MM.1S (cell line): ENCODE data around the gene CASP7.
"Not testable (repeated sequence)": the region's sequence is repeated elsewhere in the genome, so short reads cannot be mapped to it uniquely, and the experiment has no call there.

Source experiments
- DNase-seq: peaks from one replicate; pipeline ENCODE4 v3.0.0-alpha.2; 2015
- H2AFZ ChIP-seq: fragments of 300-600 bp; sonication (generic); 2 replicates; pipeline ENCODE4 v1.6.0; 2016; ENCODE audit warnings: antibody characterized with exemption, low read length
- H3F3A ChIP-seq: fragments of 300-600 bp; sonication (generic); 2 replicates; pipeline ENCODE4 v1.6.1; 2016; ENCODE audit warnings: mild to moderate bottlenecking, antibody characterized with exemption, low read length, moderate library complexity, mixed read lengths; ENCODE audit not compliant: insufficient read depth
- H3K27ac ChIP-seq: fragments of 300-600 bp; sonication (generic); 2 replicates; pipeline ENCODE4 v1.5.1; 2016; ENCODE audit warnings: mild to moderate bottlenecking, low read length
- H3K27me3 ChIP-seq: fragments of 300-600 bp; sonication (generic); replicated peaks from 2 replicates; pipeline ENCODE4 v1.6.0; 2016; ENCODE audit warnings: low read length; ENCODE audit not compliant: insufficient read depth
- H3K36me3 ChIP-seq: fragments of 300-600 bp; sonication (generic); replicated peaks from 2 replicates; pipeline ENCODE4 v1.6.1; 2016; ENCODE audit warnings: mild to moderate bottlenecking, low read length, mixed read lengths; ENCODE audit not compliant: insufficient read depth
- H3K4me1 ChIP-seq: fragments of 300-600 bp; sonication (generic); 2 replicates; pipeline ENCODE4 v1.6.1; 2016; ENCODE audit warnings: low read length, mixed read lengths
- H3K4me2 ChIP-seq: fragments of 300-600 bp; sonication (generic); 2 replicates; pipeline ENCODE4 v1.6.0; 2016; ENCODE audit warnings: low read depth, low read length
- H3K4me3 ChIP-seq: fragments of 300-600 bp; sonication (generic); 2 replicates; pipeline ENCODE4 v1.5.1; 2016; ENCODE audit warnings: low read length, mixed read lengths
- H3K79me2 ChIP-seq: fragments of 300-600 bp; sonication (generic); 2 replicates; pipeline ENCODE4 v1.6.1; 2016; ENCODE audit warnings: mixed run types, low read length, mixed read lengths
- H3K9ac ChIP-seq: fragments of 300-600 bp; sonication (generic); 2 replicates; pipeline ENCODE4 v1.6.1; 2016; ENCODE audit warnings: low read length, mixed read lengths
- H3K9me2 ChIP-seq: fragments of 300-600 bp; sonication (generic); replicated peaks from 2 replicates; pipeline ENCODE4 v1.6.1; 2016; ENCODE audit warnings: mild to moderate bottlenecking, low read length, mixed read lengths; ENCODE audit not compliant: insufficient read depth
- H3K9me3 ChIP-seq: fragments of 300-600 bp; sonication (generic); replicated peaks from 2 replicates; pipeline ENCODE4 v1.6.1; 2016; ENCODE audit warnings: mild to moderate bottlenecking, low read length, mixed read lengths; ENCODE audit not compliant: insufficient read depth
- H4K20me1 ChIP-seq: fragments of 300-600 bp; sonication (generic); 2 replicates; pipeline ENCODE4 v1.6.1; 2016; ENCODE audit warnings: mild to moderate bottlenecking, low read length, moderate library complexity, mixed read lengths; ENCODE audit not compliant: insufficient read depth
- EZH2 ChIP-seq: fragments of 300-600 bp; sonication (generic); optimal IDR thresholded peaks from 2 replicates; pipeline ENCODE3; 2017; ENCODE audit warnings: low read depth, mild to moderate bottlenecking, antibody characterized with exemption, low read length, mixed read lengths
- EZH2phosphoT487 ChIP-seq: fragments of 300-600 bp; sonication (generic); IDR thresholded peaks from 2 replicates; pipeline ENCODE4 v1.6.1; 2018; ENCODE audit warnings: antibody characterized with exemption, low read length
- TF ChIP-seq, protein P1 (sequence below): fragments of 300-600 bp; sonication (generic); IDR thresholded peaks from 2 replicates; pipeline ENCODE4 v1.5.1; 2016; ENCODE audit warnings: antibody characterized with exemption, low read length, mixed read lengths

The CASP7 gene

DNA sequence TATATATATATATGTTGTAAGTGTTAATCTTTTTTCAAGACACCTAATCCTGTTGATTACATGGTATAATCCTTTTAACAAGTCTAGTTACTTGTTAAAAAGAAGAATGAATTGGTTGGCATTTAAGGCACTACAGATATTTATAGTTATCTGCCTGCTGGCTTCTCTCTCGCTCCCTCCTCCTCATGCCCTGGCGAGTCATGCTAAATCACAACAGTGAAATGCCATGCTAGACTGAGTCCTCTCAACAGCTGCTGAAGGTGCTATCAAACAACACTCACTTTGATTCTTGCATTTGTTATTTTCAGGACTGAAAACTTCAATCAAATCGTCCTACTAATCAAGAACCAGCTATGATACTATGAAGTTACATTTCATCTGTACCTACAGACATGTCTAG lies 31.2 kb upstream of the CASP7 start:
- no peaks in the 10 kb centered on the region for H3K36me3 ChIP-seq

DNA sequence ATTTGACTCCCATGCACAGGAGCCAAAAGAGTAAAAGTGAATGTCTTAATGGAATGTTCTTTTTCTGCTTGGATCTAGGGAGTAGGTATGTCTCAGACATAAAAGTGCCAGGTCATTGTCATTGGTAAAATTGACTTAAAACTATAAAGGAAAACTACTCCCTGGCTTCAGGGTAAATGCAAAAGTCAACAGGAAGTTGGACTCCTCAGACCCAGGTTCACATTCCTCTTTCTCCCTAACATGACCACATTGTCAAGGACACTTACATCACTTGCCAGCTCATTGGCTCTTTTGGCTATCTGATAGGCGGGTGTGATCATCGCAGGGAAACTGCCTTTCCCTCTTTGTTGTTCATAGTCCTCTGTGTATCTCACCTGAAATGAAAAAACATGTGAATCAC lies 29.5 kb upstream of the CASP7 start:
- Histone ChIP-seq H3K4me3 (no peak overlapping the region), H3F3A (no peaks in the 10 kb centered on the region), H3K9me2 (no peaks in the 10 kb centered on the region), H3K36me3 (no peaks in the 10 kb centered on the region), H3K27ac (no peak overlapping the region), H4K20me1 (no peaks in the 10 kb centered on the region), H3K4me1 (no peaks in the 10 kb centered on the region), H3K79me2 (no peaks in the 10 kb centered on the region), H3K9ac (no peak overlapping the region), H3K27me3 (no peaks in the 10 kb centered on the region), H3K4me2 (no peak overlapping the region), H3K9me3 (no peaks in the 10 kb centered on the region), H2AFZ (no peak overlapping the region)
- DNase-seq = no peak
- no peak for TF ChIP-seq EZH2phosphoT487

More for the DNA sequence above, 31.2 kb upstream of the CASP7 start:
- no peaks in the 10 kb centered on the region for H3K9me3 ChIP-seq
- TF ChIP-seq EZH2phosphoT487 (no peak), EZH2 (no peak)
- TF ChIP-seq, protein P1, sequence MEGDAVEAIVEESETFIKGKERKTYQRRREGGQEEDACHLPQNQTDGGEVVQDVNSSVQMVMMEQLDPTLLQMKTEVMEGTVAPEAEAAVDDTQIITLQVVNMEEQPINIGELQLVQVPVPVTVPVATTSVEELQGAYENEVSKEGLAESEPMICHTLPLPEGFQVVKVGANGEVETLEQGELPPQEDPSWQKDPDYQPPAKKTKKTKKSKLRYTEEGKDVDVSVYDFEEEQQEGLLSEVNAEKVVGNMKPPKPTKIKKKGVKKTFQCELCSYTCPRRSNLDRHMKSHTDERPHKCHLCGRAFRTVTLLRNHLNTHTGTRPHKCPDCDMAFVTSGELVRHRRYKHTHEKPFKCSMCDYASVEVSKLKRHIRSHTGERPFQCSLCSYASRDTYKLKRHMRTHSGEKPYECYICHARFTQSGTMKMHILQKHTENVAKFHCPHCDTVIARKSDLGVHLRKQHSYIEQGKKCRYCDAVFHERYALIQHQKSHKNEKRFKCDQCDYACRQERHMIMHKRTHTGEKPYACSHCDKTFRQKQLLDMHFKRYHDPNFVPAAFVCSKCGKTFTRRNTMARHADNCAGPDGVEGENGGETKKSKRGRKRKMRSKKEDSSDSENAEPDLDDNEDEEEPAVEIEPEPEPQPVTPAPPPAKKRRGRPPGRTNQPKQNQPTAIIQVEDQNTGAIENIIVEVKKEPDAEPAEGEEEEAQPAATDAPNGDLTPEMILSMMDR = no peak
- H3K4me2 ChIP-seq = no peak overlapping the region
- no peak overlapping the region for H3K4me3 ChIP-seq
- H4K20me1 ChIP-seq = no peaks in the 10 kb centered on the region
- no peak overlapping the region for H3K9ac ChIP-seq
- DNase-seq = no peak
- H3K4me1 ChIP-seq = no peaks in the 10 kb centered on the region
- no peaks in the 10 kb centered on the region for H3K79me2 ChIP-seq
- no peak overlapping the region for H2AFZ ChIP-seq
- no peaks in the 10 kb centered on the region for H3F3A ChIP-seq
- H3K9me2 ChIP-seq = no peaks in the 10 kb centered on the region
- no peak overlapping the region for H3K27ac ChIP-seq
- H3K27me3 ChIP-seq = no peaks in the 10 kb centered on the region

DNA sequence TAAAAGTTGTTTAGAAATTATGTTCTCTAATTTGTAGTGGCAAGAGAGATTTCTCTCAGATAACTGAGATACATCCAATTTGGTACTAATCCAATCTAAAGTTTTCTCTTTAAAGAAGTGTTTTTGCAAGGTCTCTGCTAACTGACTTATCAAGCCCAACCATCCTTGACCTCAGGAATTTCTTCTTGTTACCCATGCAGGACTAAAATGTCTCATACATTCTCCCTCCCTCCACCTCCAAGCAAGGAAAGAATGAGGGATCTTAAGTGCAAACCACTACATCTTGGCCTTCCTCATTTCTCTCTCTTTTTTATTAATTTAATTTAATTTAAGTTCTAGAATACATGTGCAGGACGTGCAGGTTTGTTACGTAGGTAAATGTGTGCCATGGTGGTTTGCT lies 28.7 kb upstream of the CASP7 start:
- no peaks in the 10 kb centered on the region for H3F3A ChIP-seq
- H3K4me2 ChIP-seq = no peak overlapping the region
- no peaks in the 10 kb centered on the region for H3K36me3 ChIP-seq
- no peak overlapping the region for H2AFZ ChIP-seq
- no peak overlapping the region for H3K27ac ChIP-seq
- H3K4me3 ChIP-seq = no peak overlapping the region
- no peaks in the 10 kb centered on the region for H3K9me2 ChIP-seq
- H3K4me1 ChIP-seq = no peaks in the 10 kb centered on the region
- no peaks in the 10 kb centered on the region for H3K79me2 ChIP-seq
- H3K9ac ChIP-seq = no peak overlapping the region
- no peak for DNase-seq
- H4K20me1 ChIP-seq = no peaks in the 10 kb centered on the region
- no peaks in the 10 kb centered on the region for H3K9me3 ChIP-seq
- TF ChIP-seq EZH2phosphoT487 (no peak), EZH2 (no peak)
- TF ChIP-seq, protein P1 = no peak
- H3K27me3 ChIP-seq = no peaks in the 10 kb centered on the region

DNA sequence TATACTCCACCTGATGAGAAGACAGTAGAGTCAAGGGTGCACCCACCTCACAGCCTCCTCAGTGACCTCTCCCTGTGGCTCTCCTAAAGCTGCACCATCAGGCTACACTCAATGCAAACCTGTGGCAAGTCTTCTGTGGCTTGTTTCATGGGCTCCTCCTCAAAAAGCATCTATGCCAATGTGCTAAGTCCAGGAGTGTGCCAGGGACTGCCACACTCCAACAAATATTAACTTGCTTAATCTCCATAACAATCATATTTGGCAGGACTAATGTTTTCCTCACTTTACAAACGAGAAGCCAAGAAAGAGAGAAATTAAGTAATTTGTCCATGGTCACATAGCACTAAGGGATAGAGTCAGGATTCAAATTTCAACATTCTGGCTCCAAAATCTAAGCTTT lies 27.8 kb upstream of the CASP7 start:
- Histone ChIP-seq H4K20me1 (no peaks in the 10 kb centered on the region), H3K9me3 (no peaks in the 10 kb centered on the region), H3K4me2 (no peak overlapping the region), H3K27me3 (no peaks in the 10 kb centered on the region), H3F3A (no peaks in the 10 kb centered on the region), H3K36me3 (no peaks in the 10 kb centered on the region), H3K27ac (no peak overlapping the region), H3K79me2 (no peaks in the 10 kb centered on the region), H3K9ac (no peak overlapping the region), H2AFZ (no peak overlapping the region), H3K4me3 (no peak overlapping the region), H3K9me2 (no peaks in the 10 kb centered on the region), H3K4me1 (no peaks in the 10 kb centered on the region)
- TF ChIP-seq EZH2phosphoT487 = no peak
- TF ChIP-seq, protein P1 = no peak
- no peak for TF ChIP-seq EZH2
- no peak for DNase-seq

DNA sequence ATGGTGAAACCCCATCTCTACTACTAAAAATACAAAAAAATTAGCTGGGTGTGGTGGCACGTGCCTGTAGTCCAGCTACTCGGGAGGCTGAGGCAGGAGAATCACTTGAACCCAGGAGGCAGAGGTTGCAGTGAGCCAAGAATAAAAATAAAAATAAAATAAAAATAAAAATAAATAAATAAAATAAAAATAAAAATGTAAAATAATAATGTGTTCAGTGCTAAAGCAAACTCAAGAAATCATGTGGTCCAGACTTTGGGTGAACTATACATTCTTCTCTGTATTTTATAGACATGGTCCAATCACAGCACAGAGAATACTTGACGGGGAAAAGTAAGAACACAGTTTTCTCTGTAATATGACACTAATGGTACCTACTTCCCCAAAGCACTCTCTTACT lies 27.3 kb upstream of the CASP7 start:
- H3K4me2 ChIP-seq, H3K36me3 ChIP-seq, H3K9ac ChIP-seq, H3K4me3 ChIP-seq, H2AFZ ChIP-seq, H3K4me1 ChIP-seq, H3K79me2 ChIP-seq, H3K9me2 ChIP-seq, H3K27me3 ChIP-seq, DNase-seq, H3F3A ChIP-seq, H3K9me3 ChIP-seq, H3K27ac ChIP-seq, H4K20me1 ChIP-seq: not testable (repeated sequence)
